Glomerular endothelial cell (primary cell): ENCODE data around the gene BRD4. TPM values are rescaled to one million over a fixed set of nuclear protein-coding genes. Genes with fewer than 3 reads are reported as not detected.

Experiments used
- DNase-seq: peaks from one replicate; pipeline ENCODE4 v3.0.0-alpha.2; 2011; ENCODE audit warnings: low read depth, low spot score; ENCODE audit errors: extremely low read depth
- total RNA-seq: library from RNA; depleted of rRNA; stranded (reverse); fragments of >200 nt; gene quantifications from 2 replicates; pipeline ENCODE4 v1.2.3, GENCODE V29; 2015

Gene BRD4
- total RNA-seq, 1 donor from 2014 or later, result 58.0 TPM

GRCh38 chr19:15197275-15197941 lies 134.9 kb downstream of the BRD4 start:
- no peak for DNase-seq

GRCh38 chr19:15196360-15197005 lies 135.9 kb downstream of the BRD4 start:
- no peak for DNase-seq

GRCh38 chr19:15195371-15196334 lies 136.7 kb downstream of the BRD4 start:
- no peak for DNase-seq

GRCh38 chr19:15194938-15195337 lies 137.4 kb downstream of the BRD4 start:
- no peak for DNase-seq

- no peak for DNase-seq
Measured at GRCh38 chr19:15191982-15192381, 140.4 kb downstream of the BRD4 start.

- DNase-seq, result no peak
Measured at GRCh38 chr19:15191514-15191913, 140.8 kb downstream of the BRD4 start.

GRCh38 chr19:15188851-15189250 lies 143.5 kb downstream of the BRD4 start:
- DNase-seq, result no peak

GRCh38 chr19:15187026-15188007 lies 145.0 kb downstream of the BRD4 start:
- DNase-seq, result no peak

Other genes with a start within 250 kb of the BRD4 start
- gene SYDE1, start 225.1 kb downstream of the BRD4 start, total RNA-seq, result 39.4 and 54.2 TPM in 2 replicates
- gene NOTCH3, start 131.5 kb downstream of the BRD4 start, total RNA-seq, result 6.2 and 37.5 TPM in 2 replicates
- not detected in 2 replicates for gene EPHX3, start 100.1 kb downstream of the BRD4 start, total RNA-seq
- gene AKAP8, start 47.2 kb upstream of the BRD4 start, total RNA-seq, result 24.3 and 30.2 TPM in 2 replicates
- 67.7 and 106 TPM in 2 replicates for gene AKAP8L, start 86.4 kb upstream of the BRD4 start, total RNA-seq
- gene WIZ, start 117.4 kb upstream of the BRD4 start, total RNA-seq, result 59.6 and 84.4 TPM in 2 replicates
- gene RASAL3, start 132.0 kb upstream of the BRD4 start, total RNA-seq, result 18.1 and 18.6 TPM in 2 replicates
- 0.29 TPM in 1 of 2 replicates, not detected in the other for gene PGLYRP2, start 147.0 kb upstream of the BRD4 start, total RNA-seq
- 0.06 TPM in 1 of 2 replicates, not detected in the other for gene CYP4F22, start 176.0 kb upstream of the BRD4 start, total RNA-seq